Stimulated activated CD8-positive, alpha-beta memory T cell treated with anti-CD3 and anti-CD28 coated beads, Interleukin-2, amount 100 ng/mL, for 48 hours (primary cell): Measurements from ENCODE around the gene DMBT1.

Experiments
- DNase-seq, 2 donors: peaks; one replicate each; pipeline ENCODE4 v3.0.0-alpha.2; 2020; ENCODE audit warnings: low read depth in 2 of 2

Gene DMBT1

DNA sequence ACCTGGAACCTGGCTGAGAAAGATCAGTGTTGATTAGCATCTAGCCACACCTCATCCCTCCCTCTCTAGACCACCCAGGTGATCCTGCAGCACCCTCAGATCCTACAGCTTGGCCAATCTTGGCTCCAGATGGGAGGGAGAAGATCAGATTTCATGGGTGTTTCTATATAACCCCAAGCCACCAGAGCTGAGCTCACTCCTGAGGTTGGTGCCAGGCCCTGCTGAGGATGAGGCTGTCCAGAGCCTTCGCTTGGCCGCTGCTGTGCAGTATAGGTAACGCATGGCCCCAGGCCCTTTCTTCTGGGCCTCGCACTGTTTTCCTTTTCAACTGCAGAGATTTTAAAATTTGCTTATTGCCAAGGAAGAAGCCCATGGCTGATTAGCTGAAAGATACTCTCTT is 112.1 kb downstream of the DMBT1 start:
- DNase-seq, result no peak

DNA sequence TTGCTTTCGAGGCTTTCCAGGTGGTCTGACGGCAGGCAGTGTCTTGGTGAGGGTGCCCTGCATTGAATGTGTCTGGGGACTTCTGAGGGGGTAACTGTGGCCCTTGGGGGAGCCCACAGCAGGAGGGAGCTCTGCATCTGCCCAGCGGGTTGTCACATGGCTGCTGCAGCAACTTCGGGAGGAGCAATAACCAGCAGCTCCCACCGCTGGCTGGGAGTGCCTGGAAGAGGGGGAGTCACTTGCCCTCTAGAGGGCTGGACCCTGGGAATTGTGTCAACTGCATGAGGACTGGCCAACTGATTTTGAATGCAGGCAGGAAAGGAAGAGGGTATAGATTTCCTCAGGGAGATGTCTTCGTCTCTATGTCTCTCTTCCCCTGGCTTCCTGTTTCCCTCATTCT is 112.7 kb downstream of the DMBT1 start:
- DNase-seq, result no peak

DNA sequence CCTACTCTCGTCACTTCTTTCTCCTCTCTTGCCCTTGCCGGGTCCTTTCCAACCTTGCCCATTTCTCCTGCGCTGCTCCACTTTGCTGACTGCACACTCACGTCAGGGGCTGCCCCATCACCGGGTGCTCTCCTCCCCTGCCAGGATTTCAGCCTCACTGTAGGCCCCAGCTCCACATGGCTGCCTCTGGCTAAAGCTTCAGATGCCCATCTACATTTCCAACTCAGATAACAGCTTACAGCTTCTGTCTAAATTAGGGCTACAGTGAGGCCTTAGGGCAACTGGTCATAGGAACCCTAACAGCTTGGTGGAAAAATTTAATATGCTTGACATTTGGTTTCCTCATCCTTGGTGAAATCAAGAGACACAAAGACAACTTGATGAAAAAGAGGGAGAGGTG is 113.2 kb downstream of the DMBT1 start:
- no peak for DNase-seq

DNA sequence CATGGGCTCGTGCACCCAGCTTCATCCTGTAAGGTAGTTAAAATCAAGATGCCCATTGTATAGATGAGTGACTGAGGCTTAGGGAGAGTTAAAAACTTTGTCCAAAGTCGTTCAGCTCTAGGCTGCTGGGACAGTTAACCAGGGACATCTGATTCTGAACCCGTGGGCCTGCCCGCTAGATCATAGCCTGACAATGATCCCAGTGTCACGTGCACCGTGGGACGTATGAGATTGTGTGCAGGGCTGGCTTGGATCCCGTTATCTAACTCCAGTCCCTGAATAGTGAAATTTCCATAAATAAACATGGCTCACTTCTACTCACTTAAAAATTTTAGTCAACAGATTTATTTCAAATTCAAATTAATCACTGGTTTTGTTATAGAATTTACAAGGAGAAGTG is 114.2 kb downstream of the DMBT1 start:
- no peak for DNase-seq

DNA sequence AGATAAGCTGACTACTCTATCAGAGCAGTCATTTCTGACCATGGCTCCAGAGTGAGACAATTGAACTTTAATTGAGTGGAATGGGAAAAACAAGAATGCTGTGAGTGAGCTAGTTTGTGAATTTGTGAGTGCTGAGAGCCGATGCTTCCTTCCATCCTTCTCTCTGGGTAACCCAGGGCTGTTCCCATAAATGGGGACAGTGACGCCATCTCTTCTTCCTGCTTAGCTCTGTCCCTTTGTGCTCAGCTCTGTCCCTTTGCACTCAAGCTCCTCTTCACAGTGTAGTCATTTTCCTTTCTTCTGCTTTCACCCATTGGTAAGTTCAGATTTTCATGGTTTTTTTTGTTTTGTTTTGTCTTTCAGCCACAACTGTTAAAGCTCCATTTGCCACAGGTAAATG is 114.7 kb downstream of the DMBT1 start:
- no peak for DNase-seq

DNA sequence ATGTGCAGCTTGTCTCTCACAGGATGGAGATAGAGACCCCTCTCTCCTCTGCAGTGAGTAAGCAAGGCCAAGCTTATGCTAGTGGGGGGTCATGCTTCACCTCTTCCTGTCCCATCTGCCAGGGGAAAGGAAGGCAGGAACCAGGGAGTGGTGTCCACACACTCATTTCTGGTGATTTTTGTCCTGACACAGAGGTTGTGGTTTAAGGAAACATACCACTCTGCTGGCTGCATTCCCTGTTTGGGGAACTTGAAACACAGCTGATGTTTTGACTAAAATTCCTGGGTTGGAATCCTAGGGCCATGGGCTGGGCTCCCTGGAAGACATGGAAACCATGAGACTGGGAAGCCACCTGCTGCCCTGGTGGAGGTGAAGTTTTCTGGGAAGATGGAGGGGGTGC is 117.7 kb downstream of the DMBT1 start:
- DNase-seq, result no peak

DNA sequence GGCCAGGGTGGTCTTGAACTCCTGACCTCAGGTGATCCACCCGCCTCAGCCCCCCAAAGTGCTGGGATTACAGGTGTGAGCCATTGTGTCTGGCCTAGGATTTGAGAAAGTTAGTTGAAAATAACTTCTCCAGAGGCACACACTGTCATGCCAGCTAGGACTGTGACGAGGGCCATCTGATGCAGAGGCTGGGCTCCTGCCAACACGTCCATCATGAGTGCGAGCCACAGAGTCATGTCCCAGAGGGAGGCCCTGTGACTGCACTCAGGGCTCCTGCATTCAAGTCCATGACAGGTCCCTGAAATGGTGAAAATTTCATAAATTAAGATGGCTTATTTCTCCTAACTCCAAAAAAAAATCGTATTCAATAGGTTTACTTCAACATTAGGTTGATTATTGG is 122.0 kb downstream of the DMBT1 start:
- DNase-seq, result no peak

DNA sequence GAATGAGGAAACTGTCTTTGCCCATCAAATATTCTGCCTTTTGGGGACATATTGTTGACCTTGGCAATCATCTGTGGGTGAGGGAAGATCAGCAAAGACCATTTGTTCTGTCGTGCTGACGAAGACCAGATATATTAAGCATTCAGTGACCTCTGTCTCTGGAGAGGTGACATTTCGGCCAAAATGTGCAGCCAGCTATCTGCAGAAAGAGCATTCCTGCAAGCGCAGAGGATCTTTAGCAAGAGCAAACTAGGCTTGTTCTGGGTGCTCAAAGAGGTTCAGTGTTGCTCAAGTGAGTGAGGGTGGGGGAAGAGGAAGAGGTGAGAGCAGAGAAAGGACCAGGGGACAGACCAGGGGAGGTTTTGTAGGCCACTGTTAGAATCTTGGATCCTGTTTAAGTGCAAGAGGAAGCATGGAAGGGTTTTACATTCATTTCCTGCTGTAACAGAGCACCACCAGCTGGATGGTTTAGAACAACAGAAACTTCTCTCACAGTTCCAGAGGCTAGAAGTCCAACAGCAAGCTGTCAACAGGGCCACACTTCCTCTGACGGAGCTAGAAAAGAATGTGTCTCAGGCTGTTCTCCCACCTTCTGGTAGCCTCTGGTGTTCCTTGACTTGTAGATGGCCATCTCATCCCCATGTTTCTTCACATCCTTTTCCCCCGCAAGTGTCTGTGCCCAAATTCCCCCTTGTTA is 127.9 kb downstream of the DMBT1 start:
- DNase-seq, result no peak

DNA sequence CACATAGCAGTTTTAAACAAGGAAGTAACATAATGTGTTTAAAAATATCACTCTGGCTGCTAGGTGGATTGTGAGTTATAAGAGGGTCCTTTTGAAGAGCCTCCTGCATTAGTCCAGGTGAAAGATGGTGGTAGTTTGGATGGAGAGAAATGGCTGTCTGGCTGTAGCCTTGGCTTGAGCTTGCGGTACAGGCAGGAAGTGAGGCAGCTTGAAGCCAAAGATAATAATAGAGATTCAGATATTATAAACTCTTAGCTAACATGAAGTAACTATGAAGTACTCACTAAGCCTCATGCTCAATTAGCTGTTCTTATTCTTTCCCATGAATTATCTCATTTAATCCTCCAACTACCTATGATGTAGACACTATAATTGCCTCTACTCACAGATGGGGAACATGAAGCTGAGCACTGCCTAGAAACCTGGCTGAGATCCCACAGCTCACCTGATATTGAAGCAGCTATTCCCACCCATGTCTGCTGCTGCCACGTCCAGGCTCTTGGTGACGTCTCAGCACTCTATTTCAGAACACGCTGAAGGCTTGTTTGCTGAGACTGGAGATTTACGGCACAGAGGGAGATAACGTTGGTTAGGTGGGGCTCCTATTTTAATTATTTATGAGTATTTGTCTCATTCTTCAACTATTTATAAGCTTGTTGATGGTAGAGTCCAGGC is 128.7 kb downstream of the DMBT1 start:
- no peak for DNase-seq

DNA sequence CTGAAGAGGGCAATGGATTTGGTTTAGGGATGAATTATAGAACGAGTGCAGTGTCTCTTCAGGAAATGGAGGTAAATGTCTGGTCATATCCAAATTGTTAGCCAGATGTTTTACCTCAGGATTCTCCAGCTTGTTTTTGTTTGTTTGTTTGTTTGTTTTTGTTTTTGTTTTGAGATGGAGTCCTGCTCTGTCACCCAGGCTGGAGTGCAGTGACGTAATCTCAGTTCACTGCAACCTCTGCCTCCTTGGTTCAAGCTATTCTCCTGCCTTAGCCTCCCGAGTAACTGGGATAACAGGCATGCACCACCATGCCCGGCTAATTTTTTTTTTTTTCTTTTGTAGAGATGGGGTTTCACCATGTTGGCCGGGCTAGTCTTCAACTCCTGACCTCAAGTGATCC is 132.2 kb downstream of the DMBT1 start:
- DNase-seq, result no peak
